ENCODE results near the gene EFCAB6.

DNA sequence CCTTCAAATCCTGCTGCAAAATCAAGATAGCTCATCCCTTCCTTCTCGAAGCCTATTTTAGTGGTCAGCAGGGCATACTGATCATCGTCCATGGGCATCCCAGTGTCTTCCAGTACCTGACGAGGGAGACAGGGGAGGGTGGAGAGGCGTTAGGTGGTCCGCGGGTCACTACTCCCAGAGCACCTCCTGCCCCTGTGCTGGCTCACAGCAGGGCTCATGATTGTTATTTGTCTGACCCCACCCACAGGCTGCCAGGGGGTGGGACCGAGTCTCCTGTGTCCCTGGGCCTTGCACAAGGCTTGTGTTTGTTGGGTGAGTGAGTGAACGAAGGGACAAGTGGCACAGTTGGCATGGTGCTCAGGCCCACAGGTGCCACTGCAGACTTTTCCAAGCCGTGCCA lies 177.0 kb downstream of the EFCAB6 start:
- TF ChIP-seq, protein P1, sequence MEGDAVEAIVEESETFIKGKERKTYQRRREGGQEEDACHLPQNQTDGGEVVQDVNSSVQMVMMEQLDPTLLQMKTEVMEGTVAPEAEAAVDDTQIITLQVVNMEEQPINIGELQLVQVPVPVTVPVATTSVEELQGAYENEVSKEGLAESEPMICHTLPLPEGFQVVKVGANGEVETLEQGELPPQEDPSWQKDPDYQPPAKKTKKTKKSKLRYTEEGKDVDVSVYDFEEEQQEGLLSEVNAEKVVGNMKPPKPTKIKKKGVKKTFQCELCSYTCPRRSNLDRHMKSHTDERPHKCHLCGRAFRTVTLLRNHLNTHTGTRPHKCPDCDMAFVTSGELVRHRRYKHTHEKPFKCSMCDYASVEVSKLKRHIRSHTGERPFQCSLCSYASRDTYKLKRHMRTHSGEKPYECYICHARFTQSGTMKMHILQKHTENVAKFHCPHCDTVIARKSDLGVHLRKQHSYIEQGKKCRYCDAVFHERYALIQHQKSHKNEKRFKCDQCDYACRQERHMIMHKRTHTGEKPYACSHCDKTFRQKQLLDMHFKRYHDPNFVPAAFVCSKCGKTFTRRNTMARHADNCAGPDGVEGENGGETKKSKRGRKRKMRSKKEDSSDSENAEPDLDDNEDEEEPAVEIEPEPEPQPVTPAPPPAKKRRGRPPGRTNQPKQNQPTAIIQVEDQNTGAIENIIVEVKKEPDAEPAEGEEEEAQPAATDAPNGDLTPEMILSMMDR (IDR thresholded peaks at IDR 0.05): no peak
- no peak for TF ChIP-seq POLR2A (IDR thresholded peaks at IDR 0.05)
- TF ChIP-seq POLR2AphosphoS5 (IDR thresholded peaks at IDR 0.05): no peak
